T follicular helper cell (primary cell): ENCODE data around the gene COL18A1.

Experiments
- DNase-seq: peaks from one replicate; pipeline ENCODE4 v3.0.0-alpha.2; 2020; ENCODE audit warnings: low read depth

Gene COL18A1

DNA sequence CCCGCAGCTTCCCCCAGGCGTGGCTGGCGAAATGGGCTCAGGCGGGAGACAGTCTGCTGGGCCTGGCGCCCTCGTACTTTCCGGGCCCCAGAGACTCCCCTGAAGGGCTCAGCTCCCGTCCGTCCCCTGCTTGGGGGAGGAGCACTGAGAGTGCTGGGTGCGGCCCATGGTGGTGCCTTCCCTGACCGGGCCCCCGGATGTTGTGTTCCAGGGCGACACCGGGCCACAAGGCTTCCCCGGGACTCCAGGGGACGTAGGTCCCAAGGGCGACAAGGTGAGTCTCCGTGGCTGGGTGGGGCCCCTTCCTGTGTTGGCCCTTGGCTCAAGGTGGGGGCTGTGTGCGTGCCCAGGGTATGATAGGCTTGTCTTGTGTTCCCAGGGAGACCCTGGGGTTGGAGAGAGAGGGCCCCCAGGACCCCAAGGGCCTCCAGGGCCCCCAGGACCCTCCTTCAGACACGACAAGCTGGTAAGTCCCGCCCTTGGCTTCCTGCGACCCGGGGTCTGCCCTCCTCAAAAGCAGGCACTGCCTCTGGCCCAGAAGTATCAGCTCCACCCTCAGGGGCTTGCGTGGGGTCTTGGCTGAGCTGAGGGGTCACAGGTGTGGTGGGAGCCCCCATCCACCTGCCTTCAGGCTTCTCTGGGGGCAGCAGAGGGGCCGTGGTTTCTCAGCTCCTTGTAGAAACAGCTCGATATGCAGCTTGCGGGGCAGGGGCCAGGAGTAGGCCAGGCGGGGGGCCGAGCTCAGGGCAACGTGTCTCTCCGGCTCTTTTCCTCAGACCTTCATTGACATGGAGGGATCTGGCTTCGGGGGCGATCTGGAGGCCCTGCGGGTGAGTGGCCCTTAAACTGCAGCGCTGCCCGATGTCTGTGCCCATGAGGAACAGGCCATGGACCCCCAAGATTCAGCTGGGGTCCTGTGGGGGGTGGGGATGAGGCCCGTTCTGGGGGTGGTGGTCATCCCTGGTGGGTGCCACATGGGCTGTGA lies 75.0 kb downstream of the COL18A1 start:
- no peak for DNase-seq

DNA sequence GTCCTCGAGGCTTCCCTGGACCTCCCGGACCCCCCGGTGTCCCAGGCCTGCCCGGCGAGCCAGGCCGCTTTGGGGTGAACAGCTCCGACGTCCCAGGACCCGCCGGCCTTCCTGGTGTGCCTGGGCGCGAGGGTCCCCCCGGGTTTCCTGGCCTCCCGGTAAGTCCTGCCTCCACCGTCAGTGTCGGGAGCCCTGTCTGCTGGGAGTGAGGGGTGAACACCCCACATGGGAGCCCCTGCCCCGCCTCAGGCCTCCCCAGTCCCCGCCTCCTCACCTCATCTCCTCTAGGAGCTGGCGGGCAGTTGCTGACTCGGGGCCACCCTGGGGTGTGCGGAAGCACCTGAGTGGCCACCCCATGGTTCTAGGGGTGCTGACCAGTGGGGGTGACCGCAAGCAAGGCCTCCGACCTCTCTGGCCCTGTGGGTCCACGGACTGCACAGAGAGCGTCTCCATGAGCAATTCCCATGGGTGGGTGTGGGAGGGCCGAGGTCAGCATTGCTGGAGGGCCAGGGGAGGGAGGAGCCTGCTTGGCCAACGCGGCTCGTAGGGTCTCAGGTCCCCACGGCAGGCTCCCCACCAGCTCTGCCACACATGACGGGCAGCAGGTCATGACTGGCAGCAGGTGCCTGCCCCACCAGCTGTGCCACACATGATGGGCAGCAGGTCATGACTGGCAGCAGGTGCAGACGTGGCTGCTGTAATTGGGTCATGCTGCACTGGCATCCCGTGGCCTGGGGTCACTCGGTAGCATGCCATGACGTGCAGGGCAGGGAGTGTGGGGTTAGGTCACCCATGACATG lies 75.9 kb downstream of the COL18A1 start:
- no peak for DNase-seq

DNA sequence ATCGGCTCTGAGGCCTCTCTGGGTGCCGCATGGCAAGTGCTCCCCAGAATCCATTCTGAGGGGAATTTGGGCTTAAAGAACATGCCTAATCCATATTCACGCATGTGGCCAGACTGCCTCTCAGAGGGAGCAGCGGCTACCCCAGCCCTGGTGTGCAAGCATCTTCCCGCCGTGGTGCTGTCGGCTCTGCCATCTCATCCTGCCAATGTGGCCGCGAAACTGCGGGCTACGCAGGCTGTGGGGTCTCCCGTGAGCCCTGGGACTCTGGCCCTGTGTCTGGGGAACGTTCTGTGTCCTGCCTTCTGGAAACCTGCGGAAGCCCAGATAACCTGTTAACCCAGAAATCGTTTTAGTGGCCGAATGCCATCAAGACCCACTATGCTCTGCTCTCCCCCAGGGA lies 76.6 kb downstream of the COL18A1 start:
- no peak for DNase-seq

- DNase-seq = no peak
These were observed 77.3 kb downstream of the COL18A1 start for GRCh38 chr21:45481977-45482898.

DNA sequence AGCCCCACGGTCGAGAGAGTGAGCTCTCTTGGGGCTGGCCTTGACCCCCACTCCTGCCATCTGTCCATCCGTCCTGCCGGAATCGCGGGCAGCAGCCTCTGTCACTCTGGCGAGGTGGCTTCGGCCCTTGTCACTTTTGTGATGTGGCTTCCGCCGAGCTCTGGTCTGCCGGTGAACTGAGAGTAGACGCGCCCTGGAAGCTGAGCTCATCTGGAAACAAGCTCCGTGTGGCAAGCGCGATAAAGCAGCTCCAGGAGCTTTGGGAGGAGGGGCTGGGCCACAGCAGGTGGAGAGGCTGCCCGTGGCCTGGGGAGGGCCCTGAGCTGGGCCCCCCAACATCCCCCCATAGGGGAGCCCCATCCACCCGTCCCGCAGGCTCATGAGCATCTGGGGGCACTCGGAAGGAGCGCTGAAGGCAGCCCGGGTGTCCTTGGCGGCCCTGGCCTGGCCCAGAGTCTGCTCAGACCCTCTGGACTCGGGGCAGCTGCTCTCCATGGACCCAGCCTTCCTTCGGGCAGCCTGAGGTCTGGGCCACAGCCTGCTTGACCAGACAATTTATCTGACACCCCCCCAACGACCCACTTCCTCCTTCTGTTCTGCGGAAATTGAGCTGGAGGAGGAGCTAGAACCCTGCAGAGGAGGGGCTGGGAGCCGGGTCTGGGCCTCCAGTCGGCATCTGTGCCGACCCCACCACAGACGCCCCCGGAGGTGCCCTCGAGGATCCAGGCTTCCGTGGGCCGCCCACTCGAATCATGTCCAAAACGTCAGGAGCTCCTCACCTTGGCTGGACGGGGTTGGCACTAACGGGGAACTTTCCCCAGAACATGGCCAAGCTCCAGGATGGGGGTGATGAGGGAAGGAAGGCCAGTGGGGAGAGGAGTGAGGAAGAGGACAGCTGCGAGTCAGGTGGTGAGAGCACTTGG lies 78.2 kb downstream of the COL18A1 start:
- DNase-seq = no peak

- DNase-seq = no peak
These were observed 79.4 kb downstream of the COL18A1 start for GRCh38 chr21:45484318-45484717.

DNA sequence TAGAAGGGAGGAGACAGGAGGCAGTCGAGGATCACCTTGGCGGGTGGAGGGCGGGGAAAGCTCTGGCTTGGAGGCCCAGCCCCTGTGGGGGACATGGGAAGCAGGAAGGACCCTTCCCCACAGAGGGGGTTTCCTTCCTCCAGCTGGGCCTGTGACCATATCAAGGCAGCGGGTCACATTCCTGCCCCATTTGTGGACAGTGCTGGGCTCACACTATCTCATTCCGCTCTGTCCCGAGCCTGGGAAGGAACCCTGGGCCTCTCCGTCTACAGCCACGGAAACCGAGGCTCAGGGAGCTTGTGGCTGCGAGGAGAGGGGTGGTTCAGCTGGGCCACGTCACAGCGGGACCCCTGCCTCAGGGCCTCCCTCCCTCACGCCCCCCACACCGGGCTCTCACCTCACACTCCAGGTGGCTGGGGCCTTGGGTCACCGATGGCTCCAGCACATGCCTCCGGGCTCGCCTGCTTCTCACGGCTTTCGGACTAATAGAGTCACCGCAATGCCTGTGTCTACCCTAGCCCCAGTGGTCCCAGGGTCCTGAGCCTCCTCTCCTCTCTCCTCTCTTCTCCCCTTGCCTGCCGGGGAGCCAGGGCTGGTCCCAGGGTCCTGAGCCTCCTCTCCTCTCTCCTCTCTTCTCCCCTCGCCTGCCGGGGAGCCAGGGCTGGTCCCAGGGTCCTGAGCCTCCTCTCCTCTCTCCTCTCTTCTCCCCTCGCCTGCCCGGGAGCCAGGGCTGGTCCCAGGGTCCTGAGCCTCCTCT lies 80.9 kb downstream of the COL18A1 start:
- DNase-seq = no peak

- no peak for DNase-seq
These were observed 81.6 kb downstream of the COL18A1 start for GRCh38 chr21:45486443-45487160.

DNA sequence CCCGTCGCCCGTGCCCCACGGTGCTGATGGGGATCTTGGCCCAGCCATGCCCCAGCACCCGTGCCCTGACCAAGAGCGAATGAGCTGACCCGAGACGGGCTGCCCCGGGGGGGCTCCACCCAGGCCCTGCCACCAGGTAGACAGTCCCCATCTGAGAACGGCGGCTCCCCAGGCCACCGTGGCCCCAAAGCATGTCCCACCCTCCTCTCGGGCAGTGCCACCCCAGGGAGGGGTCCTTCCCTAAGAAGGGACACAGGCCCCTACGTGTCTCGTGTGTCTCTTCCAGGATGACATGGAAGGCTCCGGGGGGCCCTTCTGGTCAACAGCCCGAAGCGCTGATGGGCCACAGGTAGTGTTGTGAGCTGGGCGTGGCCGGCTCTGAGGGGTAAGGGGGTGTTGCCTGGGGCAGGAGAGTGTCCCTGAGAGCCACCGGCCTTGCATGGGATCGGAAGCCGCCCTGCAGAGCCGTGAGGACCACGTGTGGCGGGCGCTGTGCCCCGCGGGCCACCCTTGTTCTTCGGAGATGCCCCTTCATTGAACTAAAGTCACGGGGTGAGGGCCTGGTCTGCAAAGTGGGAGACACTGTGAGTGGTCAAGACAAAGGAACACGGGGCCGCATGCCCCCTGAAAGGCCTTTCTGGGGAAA lies 82.3 kb downstream of the COL18A1 start:
- DNase-seq = no peak

DNA sequence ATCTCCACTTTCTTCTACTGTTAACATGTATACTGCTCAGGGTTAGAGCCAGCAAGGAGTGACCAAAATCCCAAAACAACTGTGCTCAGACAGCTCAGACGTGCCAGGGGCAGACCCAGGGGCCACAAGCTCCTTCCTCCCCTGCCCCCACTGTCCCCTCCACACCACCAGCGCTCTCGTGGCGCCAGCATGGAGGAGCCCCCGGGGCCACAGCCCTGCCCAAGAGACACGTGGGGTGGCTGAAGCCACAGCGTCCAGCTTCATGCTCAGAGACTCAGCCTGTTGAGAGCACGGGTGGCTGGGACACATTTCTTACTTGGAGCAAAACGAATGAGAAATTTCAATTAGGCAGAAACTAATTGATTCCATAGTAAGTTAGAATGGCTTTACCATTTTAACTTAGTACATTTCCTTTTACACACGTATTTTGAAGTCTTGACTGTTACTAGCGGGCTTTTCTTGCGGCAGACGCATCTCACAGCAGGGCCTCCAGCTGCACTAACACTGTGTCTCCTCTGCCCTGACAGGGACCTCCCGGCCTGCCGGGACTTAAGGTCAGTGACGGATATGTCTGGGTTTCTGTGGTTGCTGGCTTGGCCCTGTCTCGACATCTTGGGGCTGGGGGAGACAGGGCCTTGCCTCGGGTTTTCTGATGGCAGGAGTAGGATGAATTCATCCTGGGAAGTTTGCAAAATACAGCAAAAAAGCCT lies 83.1 kb downstream of the COL18A1 start:
- no peak for DNase-seq

- DNase-seq = no peak
These were observed 84.2 kb downstream of the COL18A1 start for GRCh38 chr21:45488931-45489721.

- DNase-seq = no peak
These were observed 84.7 kb downstream of the COL18A1 start for GRCh38 chr21:45489722-45489982.

DNA sequence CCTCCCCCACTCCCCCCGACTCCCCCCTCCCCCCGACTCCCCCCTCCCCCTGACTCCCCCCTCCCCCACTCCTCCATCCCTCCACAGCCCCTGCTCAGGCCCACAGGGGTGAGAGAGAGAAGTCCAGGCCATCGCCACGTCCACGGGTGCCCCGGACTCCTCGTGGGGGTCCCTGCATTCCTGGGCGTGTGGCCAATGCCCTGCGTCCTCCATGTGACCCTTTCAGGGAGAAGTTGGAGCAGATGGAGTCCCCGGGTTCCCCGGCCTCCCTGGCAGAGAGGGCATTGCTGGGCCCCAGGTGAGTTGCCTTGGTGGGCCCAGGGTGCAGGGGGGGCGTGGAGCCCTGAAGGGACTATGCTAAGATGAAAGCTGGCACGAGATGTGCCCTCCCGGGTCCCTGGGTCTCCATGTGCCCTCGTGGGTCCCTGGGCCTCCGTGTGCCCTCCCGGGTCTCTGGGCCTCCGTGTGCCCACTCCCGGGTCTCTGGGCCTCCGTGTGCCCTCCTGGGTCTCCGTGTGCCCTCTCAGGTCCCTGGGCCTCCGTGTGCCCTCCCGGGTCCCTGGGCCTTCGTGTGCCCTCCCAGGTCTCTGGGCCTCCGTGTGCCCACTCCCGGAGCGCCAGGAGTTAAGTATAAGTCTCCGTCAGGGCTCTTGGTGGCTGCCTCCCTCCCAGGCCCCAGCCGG lies 85.2 kb downstream of the COL18A1 start:
- no peak for DNase-seq

DNA sequence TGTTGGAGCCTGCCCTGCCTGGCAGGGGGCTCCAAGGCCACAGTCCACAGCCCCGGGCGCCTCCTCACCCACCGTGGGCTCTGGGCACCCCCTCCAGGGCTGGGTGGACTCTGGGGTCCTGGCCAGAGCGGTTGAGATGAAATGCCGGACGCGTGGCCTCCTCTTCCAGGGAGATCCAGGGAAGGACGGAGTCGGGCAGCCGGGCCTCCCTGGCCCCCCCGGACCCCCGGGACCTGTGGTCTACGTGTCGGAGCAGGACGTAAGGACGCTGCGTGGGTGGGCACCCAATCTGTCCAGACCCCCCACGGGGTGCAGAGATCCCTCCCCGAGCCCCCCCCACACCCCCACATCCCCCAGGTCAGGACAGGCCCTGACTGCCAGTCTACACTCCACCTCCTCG lies 86.1 kb downstream of the COL18A1 start:
- DNase-seq = no peak

DNA sequence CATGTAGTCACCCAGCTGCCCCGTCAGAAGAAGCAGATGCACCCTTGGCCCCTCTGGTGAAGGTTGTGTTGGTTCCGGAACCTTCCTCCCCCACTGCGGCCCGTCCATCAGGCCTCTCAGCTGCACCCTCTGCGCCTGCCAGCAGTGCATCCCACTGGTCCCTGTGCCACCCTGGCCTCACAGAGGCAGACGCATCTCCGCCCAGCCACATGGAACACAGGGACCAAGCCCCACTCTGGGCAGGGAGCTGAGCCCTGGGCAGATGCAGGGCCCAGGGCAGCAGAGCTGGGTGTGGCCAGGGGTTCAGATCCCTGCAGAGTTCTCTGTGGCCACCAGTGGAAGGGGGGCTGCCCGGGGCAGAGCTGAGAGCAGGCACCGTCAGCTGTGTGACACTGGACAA lies 86.7 kb downstream of the COL18A1 start:
- no peak for DNase-seq

DNA sequence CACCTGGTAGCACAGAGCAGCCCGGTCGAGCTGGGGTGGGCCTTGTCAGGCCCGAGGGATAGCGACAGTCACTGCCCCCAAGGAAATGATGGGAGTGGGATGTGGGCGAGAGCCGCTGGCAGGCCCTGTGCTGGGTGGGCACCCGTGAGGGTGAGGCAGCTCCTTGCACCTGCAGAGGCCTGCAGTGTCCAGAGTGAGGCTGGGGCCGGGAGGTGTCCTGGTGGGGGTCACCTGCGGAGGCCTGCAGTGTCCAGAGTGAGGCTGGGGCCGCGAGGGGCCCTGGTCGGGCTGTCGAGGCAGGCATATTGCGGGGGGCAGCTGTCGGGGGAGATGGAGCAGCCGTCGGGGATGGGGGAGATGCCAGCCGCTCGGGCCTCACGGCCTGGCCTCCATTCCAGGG lies 87.8 kb downstream of the COL18A1 start:
- no peak for DNase-seq

- no peak for DNase-seq
These were observed 88.5 kb downstream of the COL18A1 start for GRCh38 chr21:45493401-45494001.
